GM12878 (cell line): ENCODE measurements around the gene TXNDC8. TPM values are rescaled to one million over a fixed set of nuclear protein-coding genes. Genes with fewer than 3 reads are reported as not detected.

Source experiments
- ATAC-seq: fragments of 200-7000 bp; cut with Tn5 transposase; 3 replicates; pipeline ENCODE4 v1.9.1; 2020; ENCODE audit warnings: mild to moderate bottlenecking, moderate library complexity
- BruUV-seq: library from RNA; stranded (reverse); fragments of 400-500 nt; replicated peaks from 2 replicates; lab custom pipeline; 2021; lab: Mats Ljungman, UMichigan
- CTCF ChIA-PET: fragments of 300-600 bp; sonication (Branson Sonifier 250); formaldehyde crosslinking; extraction: SDS; loops from one replicate; lab custom pipeline; 2021; ENCODE audit warnings: inconsistent platforms; lab: Yijun Ruan, JAX
- POLR2A ChIA-PET: fragments of 350-600 bp; formaldehyde crosslinking; extraction: SDS; loops from one replicate; lab custom pipeline; 2021; ENCODE audit warnings: inconsistent platforms; lab: Charles Lee
- RAD21 ChIA-PET: fragments of 300-600 bp; sonication (Branson Sonifier 250); formaldehyde crosslinking; loops from one replicate; lab custom pipeline; 2023; ENCODE audit warnings: antibody characterized with exemption; ENCODE audit not compliant: unreplicated experiment; lab: Charles Lee
- SMC1A ChIA-PET: fragments of 300-600 bp; sonication (Branson Sonifier 250); formaldehyde crosslinking; loops from one replicate; lab custom pipeline; 2023; ENCODE audit not compliant: unreplicated experiment, uncharacterized antibody; lab: Charles Lee
- DNase-seq: peaks from one replicate; pipeline ENCODE4 v3.0.0-alpha.2; 2011; ENCODE audit warnings: low read depth, low spot score
- FAIRE-seq: peaks from 3 replicates; lab custom pipeline; 2011; peaks lifted over from hg19 to GRCh38; lab: Jason Lieb, UNC
- H2AFZ ChIP-seq: 2 replicates; pipeline ENCODE4 v1.6.0; 2011; ENCODE audit warnings: low read depth, low read length, control low read depth; ENCODE audit not compliant: control insufficient read depth
- H3K27ac ChIP-seq: 2 replicates; pipeline ENCODE4 v1.5.1; 2011; ENCODE audit warnings: control low read depth; ENCODE audit not compliant: control insufficient read depth, insufficient read depth
- H3K27me3 ChIP-seq, 2 experiments: replicated peaks in 1 of 2; 2 replicates each; pipeline versions ENCODE4 v1.6.0 to v1.6.1; 2011; ENCODE audit warnings: low read length in 1 of 2; ENCODE audit not compliant: control insufficient read depth in 2 of 2, insufficient read depth in 2 of 2
- H3K36me3 ChIP-seq, 2 experiments: 2 replicates each; pipeline ENCODE4 v1.5.1; 2011; ENCODE audit warnings: low read length in 1 of 2; ENCODE audit not compliant: control insufficient read depth in 2 of 2, insufficient read depth in 2 of 2
- H3K4me1 ChIP-seq: 2 replicates; pipeline ENCODE4 v1.6.1; 2011; ENCODE audit warnings: mild to moderate bottlenecking, low read length, moderate library complexity, mixed read lengths; ENCODE audit not compliant: control insufficient read depth, insufficient read depth
- H3K4me2 ChIP-seq: 2 replicates; pipeline ENCODE4 v1.6.0; 2011; ENCODE audit warnings: control low read depth; ENCODE audit not compliant: control insufficient read depth, insufficient read depth
- H3K4me3 ChIP-seq: fragments of 200-600 bp; sonication (generic); 2 replicates; pipeline ENCODE4 v1.5.1; 2016
- H3K79me2 ChIP-seq: 2 replicates; pipeline ENCODE4 v1.6.0; 2011; ENCODE audit warnings: low read length; ENCODE audit not compliant: control insufficient read depth, insufficient read depth
- H3K9ac ChIP-seq: 2 replicates; pipeline ENCODE4 v1.8.0; 2011; ENCODE audit warnings: low read length, control low read depth, mixed read lengths; ENCODE audit not compliant: control insufficient read depth, insufficient read depth
- H3K9me3 ChIP-seq: replicated peaks from 3 replicates; pipeline ENCODE4 v1.5.1; 2011; ENCODE audit warnings: mild to moderate bottlenecking, low read length; ENCODE audit not compliant: control insufficient read depth, insufficient read depth
- H4K20me1 ChIP-seq: 2 replicates; pipeline ENCODE4 v1.6.0; 2011; ENCODE audit not compliant: control insufficient read depth, insufficient read depth
- BRCA1 ChIP-seq: IDR thresholded peaks from 2 replicates; pipeline ENCODE4 v1.6.1; 2011; ENCODE audit warnings: low read depth, low read length, improper control_type of control experiment
- CBX3 ChIP-seq: fragments of 200-600 bp; sonication (generic); IDR thresholded peaks from 2 replicates; pipeline ENCODE4 v1.6.1; 2016; ENCODE audit warnings: low read depth, borderline replicate concordance
- CEBPB ChIP-seq, 2 experiments: fragments of 150-350 bp in 1 of 2; IDR thresholded peaks; 2 replicates each; pipeline ENCODE4 v1.6.1; 2012 to 2014; ENCODE audit warnings: low read depth in 2 of 2, low read length in 2 of 2, borderline replicate concordance in 1 of 2, inconsistent platforms in 1 of 2
- ESRRA ChIP-seq: IDR thresholded peaks from 2 replicates; pipeline ENCODE4 v1.6.1; 2012; ENCODE audit warnings: mild to moderate bottlenecking, low read length, improper control_type of control experiment
- HDAC2 ChIP-seq: fragments of 200-600 bp; sonication (generic); IDR thresholded peaks from 2 replicates; pipeline ENCODE4 v1.6.1; 2017
- IRF4 ChIP-seq: IDR thresholded peaks from 2 replicates; pipeline ENCODE4 v1.6.1; 2011; ENCODE audit warnings: low read depth, low read length
- MEF2A ChIP-seq: IDR thresholded peaks from 2 replicates; pipeline ENCODE4 v1.6.1; 2011; ENCODE audit warnings: low read depth, mild to moderate bottlenecking, low read length, moderate library complexity; ENCODE audit not compliant: insufficient read depth
- MYC ChIP-seq: IDR thresholded peaks from 2 replicates; pipeline ENCODE4 v1.6.1; 2011; ENCODE audit warnings: mild to moderate bottlenecking, low read length, moderate library complexity, inconsistent platforms; ENCODE audit not compliant: insufficient read depth, insufficient replicate concordance, insufficient read length, severe bottlenecking
- POLR2AphosphoS2 ChIP-seq: IDR thresholded peaks from 2 replicates; pipeline ENCODE4 v1.6.1; 2011; ENCODE audit warnings: low read depth, mild to moderate bottlenecking, low read length, improper control_type of control experiment, moderate library complexity
- POU2F2 ChIP-seq: IDR thresholded peaks from 3 replicates; pipeline ENCODE4 v1.6.1; 2011; ENCODE audit warnings: low read depth, mild to moderate bottlenecking, low read length, borderline replicate concordance
- SMAD5 ChIP-seq: IDR thresholded peaks from 2 replicates; pipeline ENCODE4 v1.6.1; 2016; ENCODE audit warnings: antibody characterized with exemption, low read depth
- TCF12 ChIP-seq: IDR thresholded peaks from 2 replicates; pipeline ENCODE4 v1.6.1; 2011; ENCODE audit warnings: low read depth, mild to moderate bottlenecking, low read length
- TCF3 ChIP-seq: IDR thresholded peaks from 2 replicates; pipeline ENCODE4 v1.6.1; 2012; ENCODE audit warnings: low read depth, mild to moderate bottlenecking, low read length, borderline replicate concordance; ENCODE audit not compliant: insufficient read depth
- WGBS: methylation state at CpG from one replicate; pipeline ENCODE4 v1.1.6; 2016; ENCODE audit warnings: low lambda C conversion rate; ENCODE audit not compliant: insufficient replicate concordance, insufficient coverage; ENCODE audit errors: missing lambda C conversion rate; 5-methylcytosine and 5-hydroxymethylcytosine counted together
- in situ Hi-C: fragments of 300-500 bp; cut with MboI; formaldehyde crosslinking; loops from 9 replicates; pipeline ENCODE4 v1.14.3; 2018; ENCODE audit warnings: mixed read lengths
- intact Hi-C: fragments of 100-400 bp; cut with micrococcal nuclease; formaldehyde crosslinking; loops from one replicate; pipeline ENCODE4 v1.14.2; 2022; ENCODE audit not compliant: unreplicated experiment
- polyA plus RNA-seq, 11 experiments: library from polyadenylated mRNA; depleted of rRNA in 4 of 11; unstranded in 6 of 11; stranded (reverse) in 5 of 11; fragments of >200 nt; fragmentation: Nextera tagmentation in 4 of 11; fragmentation: Illumina TruSeq in 1 of 11; extraction: Ambion mirVana in 4 of 11; extraction: Trizol in 1 of 11; gene quantifications; 1 replicate in 1 of 11; 2 replicates in 10 of 11; pipeline versions ENCODE4 v1.2.1 to v1.2.3, GENCODE V29; 2011 to 2016; ENCODE audit warnings: inconsistent platforms in 2 of 11, missing spikeins in 2 of 11, low read depth in 1 of 11
- total RNA-seq, 4 experiments: library from RNA; depleted of rRNA in 3 of 4; stranded (reverse); fragments of >200 nt in 3 of 4; fragmentation: Illumina TruSeq in 1 of 4; extraction: Trizol in 1 of 4; gene quantifications; 2 replicates each; pipeline versions ENCODE4 v1.2.1 to v1.2.3, GENCODE V29; 2013 to 2021
- TF ChIP-seq, protein P1 (sequence below): IDR thresholded peaks from 2 replicates; pipeline ENCODE4 v1.6.1; 2012; ENCODE audit warnings: low read length, inconsistent platforms
- TF ChIP-seq, protein P2 (sequence below): fragments of 450-650 bp; IDR thresholded peaks from 2 replicates; pipeline ENCODE4 v1.6.1; 2017; ENCODE audit warnings: mild to moderate bottlenecking, low read depth, inconsistent platforms; ENCODE audit not compliant: poor library complexity, severe bottlenecking

TXNDC8 gene
- total and polyA plus RNA-seq, 10 of the 15 experiments (the other 5 are each of a cell fraction or from before 2014, with no cell fraction given) = not detected

DNA sequence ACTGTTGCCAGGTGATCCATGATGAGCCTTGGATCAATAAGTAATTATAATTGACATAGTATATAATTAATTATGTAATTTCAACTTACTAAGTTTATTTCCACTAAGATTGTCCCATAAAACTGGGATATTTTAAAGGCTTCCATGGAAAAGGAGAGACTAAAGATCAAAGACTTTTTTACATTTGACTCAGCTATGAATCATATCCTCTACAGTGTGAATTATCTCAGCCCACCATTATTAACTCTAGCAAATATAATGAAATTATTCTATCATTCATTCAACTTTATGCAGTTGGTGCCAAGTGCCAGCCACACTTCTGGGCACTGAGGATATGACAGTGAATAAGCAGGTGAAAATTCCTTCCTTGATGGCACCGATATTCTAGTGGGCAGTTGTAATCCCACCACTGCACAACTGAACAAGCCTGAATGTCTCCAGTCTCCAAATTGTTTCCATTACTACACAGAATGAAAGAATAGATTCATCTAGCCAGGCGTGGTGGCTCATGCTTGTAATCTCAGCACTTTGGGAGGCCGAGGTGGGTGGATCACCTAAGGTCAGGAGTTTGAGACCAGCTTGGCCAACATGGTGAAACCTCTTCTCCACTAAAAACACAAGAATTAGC, 59.5 kb downstream of the TXNDC8 start:
- no peak overlapping the region for H3K27ac ChIP-seq
- no peaks in the 10 kb centered on the region for H3K79me2 ChIP-seq
- in situ Hi-C loops (no loop called here), intact Hi-C loops (no loop called here)
- no TSS peak for BruUV-seq
- 13% methylated on average over 3 of the region's 3 CpGs for WGBS
- CTCF ChIA-PET = interaction anchor here (1.8 kb wide), 1 partner anchor 10 kb away, joined by 5 read pairs; no protein-coding TSS in a partner anchor
- no peak overlapping the region for H2AFZ ChIP-seq
- no peak overlapping the region for H3K4me3 ChIP-seq
- H3K4me2 ChIP-seq = no peak overlapping the region
- no peak overlapping the region for H3K9ac ChIP-seq
- no peaks in the 10 kb centered on the region for H4K20me1 ChIP-seq
- no peaks in the 10 kb centered on the region; a peak in 1 of 4 replicates for H3K27me3 ChIP-seq
- TF ChIP-seq MYC = no peak
- no peak for TF ChIP-seq SMAD5
- no peak for TF ChIP-seq MEF2A
- no peak for TF ChIP-seq TCF12
- TF ChIP-seq CBX3 = no peak
- TF ChIP-seq POLR2AphosphoS2 = no peak
- TF ChIP-seq ESRRA = no peak
- TF ChIP-seq HDAC2 = no peak
- no peak for TF ChIP-seq TCF3
- TF ChIP-seq BRCA1 = no peak
- TF ChIP-seq, protein P1, sequence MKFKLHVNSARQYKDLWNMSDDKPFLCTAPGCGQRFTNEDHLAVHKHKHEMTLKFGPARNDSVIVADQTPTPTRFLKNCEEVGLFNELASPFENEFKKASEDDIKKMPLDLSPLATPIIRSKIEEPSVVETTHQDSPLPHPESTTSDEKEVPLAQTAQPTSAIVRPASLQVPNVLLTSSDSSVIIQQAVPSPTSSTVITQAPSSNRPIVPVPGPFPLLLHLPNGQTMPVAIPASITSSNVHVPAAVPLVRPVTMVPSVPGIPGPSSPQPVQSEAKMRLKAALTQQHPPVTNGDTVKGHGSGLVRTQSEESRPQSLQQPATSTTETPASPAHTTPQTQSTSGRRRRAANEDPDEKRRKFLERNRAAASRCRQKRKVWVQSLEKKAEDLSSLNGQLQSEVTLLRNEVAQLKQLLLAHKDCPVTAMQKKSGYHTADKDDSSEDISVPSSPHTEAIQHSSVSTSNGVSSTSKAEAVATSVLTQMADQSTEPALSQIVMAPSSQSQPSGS = no peak
- no peak for TF ChIP-seq CEBPB (IDR thresholded peaks at IDR 0.05; ENCODE audit: borderline replicate concordance in 1 of 2, low read depth in 2 of 2, low read length in 2 of 2)
- TF ChIP-seq, protein P2, sequence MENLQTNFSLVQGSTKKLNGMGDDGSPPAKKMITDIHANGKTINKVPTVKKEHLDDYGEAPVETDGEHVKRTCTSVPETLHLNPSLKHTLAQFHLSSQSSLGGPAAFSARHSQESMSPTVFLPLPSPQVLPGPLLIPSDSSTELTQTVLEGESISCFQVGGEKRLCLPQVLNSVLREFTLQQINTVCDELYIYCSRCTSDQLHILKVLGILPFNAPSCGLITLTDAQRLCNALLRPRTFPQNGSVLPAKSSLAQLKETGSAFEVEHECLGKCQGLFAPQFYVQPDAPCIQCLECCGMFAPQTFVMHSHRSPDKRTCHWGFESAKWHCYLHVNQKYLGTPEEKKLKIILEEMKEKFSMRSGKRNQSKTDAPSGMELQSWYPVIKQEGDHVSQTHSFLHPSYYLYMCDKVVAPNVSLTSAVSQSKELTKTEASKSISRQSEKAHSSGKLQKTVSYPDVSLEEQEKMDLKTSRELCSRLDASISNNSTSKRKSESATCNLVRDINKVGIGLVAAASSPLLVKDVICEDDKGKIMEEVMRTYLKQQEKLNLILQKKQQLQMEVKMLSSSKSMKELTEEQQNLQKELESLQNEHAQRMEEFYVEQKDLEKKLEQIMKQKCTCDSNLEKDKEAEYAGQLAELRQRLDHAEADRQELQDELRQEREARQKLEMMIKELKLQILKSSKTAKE = no peak
- no peak for TF ChIP-seq POU2F2
- TF ChIP-seq IRF4 = no peak
- SMC1A ChIA-PET = no interaction called here
- RAD21 ChIA-PET = interaction anchor here (0.5 kb wide), 1 partner anchor 47 kb away, joined by 5 read pairs; no protein-coding TSS in a partner anchor
- no peaks in the 10 kb centered on the region for H3K4me1 ChIP-seq
- POLR2A ChIA-PET = no interaction called here
- DNase-seq = no peak
- ATAC-seq = no peak
- FAIRE-seq = no peak
- H3K9me3 ChIP-seq = no peaks in the 10 kb centered on the region
- H3K36me3 ChIP-seq = no peaks in the 10 kb centered on the region
